GM13976 (cell line): ENCODE results near the gene CTIF.

Source experiments
- DNase-seq: peaks from one replicate; pipeline ENCODE4 v3.0.0; 2012; ENCODE audit warnings: low spot score
- CTCF ChIP-seq: IDR thresholded peaks from 2 replicates; pipeline ENCODE4 v1.5.1; 2012; ENCODE audit warnings: borderline replicate concordance, mild to moderate bottlenecking; ENCODE audit not compliant: insufficient read depth; ENCODE audit errors: extremely low read depth, missing control alignments, control extremely low read depth
- in situ Hi-C: fragments of 300-500 bp; cut with MboI; formaldehyde crosslinking; loops from one replicate; pipeline ENCODE4 v1.12.0; 2022; ENCODE audit warnings: low sequenced_read_pairs, mixed read lengths, inconsistent platforms; ENCODE audit not compliant: unreplicated experiment

CTIF gene

GRCh38 chr18:48631851-48632250 is 93.0 kb downstream of the CTIF start:
- in situ Hi-C loops = no loop called here

GRCh38 chr18:48632676-48633257 is 93.9 kb downstream of the CTIF start:
- in situ Hi-C loops = no loop called here

More at GRCh38 chr18:48631851-48632250, 93.0 kb downstream of the CTIF start:
- no peak for DNase-seq
- TF ChIP-seq CTCF = no peak

DNA sequence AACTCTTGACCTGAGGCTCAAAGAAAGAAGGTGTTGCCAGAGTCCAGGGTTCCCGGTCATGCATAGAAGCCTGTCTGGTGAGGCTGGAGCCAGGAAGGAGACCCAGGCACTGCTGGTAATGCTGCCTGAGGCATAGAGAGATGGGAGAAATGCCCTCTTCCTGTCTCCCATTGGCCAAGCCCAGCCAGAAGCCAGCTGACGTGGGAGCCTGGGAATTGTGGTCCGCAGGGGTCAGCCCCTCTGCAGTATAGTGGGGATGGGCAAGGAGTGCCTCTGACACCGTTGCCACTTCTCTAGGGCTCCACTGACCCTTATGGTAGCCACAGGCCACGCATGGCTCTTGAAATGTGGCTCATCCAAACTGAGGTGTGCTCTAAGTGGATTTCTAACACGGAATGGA is 95.7 kb downstream of the CTIF start:
- in situ Hi-C loops = no loop called here
- no peak for TF ChIP-seq CTCF
- DNase-seq = no peak

More at GRCh38 chr18:48632676-48633257, 93.9 kb downstream of the CTIF start:
- no peak for TF ChIP-seq CTCF
- DNase-seq = no peak

DNA sequence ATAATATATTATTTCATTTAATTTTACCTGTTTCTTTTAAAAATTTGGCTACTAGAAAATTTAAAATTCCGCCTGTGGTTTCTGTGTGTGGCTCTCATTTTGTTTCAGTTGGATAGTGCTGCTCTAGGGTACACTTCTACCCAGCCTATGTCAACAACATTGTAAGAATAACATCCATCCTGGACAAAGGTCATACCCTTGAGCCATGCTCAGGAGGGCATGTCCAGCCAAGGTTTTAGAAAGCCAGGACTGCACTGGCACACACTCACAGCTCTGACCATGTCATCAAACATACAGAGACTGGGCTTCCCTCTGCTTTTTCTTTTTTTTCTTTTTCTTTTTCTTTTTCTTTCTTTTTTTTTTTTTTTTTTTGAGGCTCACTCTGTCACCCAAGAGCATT is 96.1 kb downstream of the CTIF start:
- in situ Hi-C loops = no loop called here
- no peak for TF ChIP-seq CTCF

DNA sequence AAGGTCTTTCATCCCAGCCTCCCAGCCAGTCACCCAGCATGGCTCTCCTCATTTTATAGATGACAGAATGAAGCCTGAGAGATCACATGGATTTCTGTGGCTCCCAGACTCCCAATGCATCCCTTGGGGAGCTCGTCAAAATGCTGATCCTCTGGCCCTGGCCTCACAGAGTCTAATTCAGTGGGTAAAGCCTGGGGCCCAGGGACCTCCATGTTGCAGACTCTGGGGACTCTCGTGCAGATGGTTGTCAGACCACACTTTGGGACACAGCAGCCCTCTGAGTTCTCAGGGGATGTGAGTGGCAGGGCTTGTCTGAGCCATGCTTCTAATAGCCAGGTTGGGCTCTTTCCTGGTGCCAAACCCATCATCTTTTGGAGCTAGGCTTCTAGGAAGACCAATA is 97.0 kb downstream of the CTIF start:
- no peak for DNase-seq
- TF ChIP-seq CTCF = no peak
- in situ Hi-C loops = no loop called here

More for the DNA sequence above, 96.1 kb downstream of the CTIF start:
- DNase-seq = no peak

DNA sequence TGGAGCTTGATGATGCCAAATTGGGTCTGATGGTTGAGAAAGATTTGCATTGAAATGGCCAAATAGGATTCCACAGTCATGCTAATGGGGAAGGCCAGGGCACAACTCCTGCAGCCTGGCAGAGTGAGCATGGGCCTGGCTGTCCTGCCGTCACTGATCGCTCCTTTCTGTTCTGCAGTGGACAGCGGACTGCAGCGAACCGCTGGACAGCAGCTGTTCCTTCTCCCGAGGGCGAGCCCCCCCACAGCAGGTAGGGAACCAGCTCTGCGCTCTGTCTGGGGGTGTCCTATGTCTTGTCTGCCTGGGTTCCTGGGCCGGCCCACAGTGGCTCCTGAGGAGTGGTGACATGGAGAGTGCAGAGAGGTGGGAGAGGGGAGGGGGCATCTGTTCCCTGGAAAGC is 97.6 kb downstream of the CTIF start:
- in situ Hi-C loops = no loop called here
- DNase-seq = no peak
- no peak for TF ChIP-seq CTCF
